Mesendoderm (in vitro differentiated cells): ENCODE measurements around the gene BTBD1.
"Not testable (repeated sequence)": the region's sequence is repeated elsewhere in the genome, so short reads cannot be mapped to it uniquely, and the experiment has no call there.

Experiments
- DNase-seq: peaks from one replicate; pipeline ENCODE4 v3.0.0; 2013
- H2AK5ac ChIP-seq: 2 replicates; pipeline ENCODE4 v1.6.1; 2013; ENCODE audit warnings: low read length, inconsistent platforms
- H2BK120ac ChIP-seq: 2 replicates; pipeline ENCODE4 v1.6.1; 2013; ENCODE audit warnings: low read depth, mild to moderate bottlenecking, low read length, moderate library complexity, mixed read lengths
- H2BK15ac ChIP-seq: replicated peaks from 2 replicates; pipeline ENCODE4 v1.6.1; 2013; ENCODE audit warnings: low read depth, mild to moderate bottlenecking, moderate library complexity
- H2BK5ac ChIP-seq: 2 replicates; pipeline ENCODE4 v1.6.1; 2013; ENCODE audit warnings: low read length, inconsistent platforms
- H3K18ac ChIP-seq: 2 replicates; pipeline ENCODE4 v1.6.1; 2013; ENCODE audit warnings: mild to moderate bottlenecking, low read length, mixed read lengths
- H3K23ac ChIP-seq: one replicate; pipeline ENCODE4 v1.6.1; 2013; ENCODE audit warnings: low read length
- H3K27ac ChIP-seq: 2 replicates; pipeline ENCODE4 v1.5.1; 2013; ENCODE audit warnings: low read depth, mild to moderate bottlenecking, inconsistent platforms, low read length, moderate library complexity
- H3K27me3 ChIP-seq: 2 replicates; pipeline ENCODE4 v1.6.1; 2013; ENCODE audit warnings: low read length, control low read depth, mild to moderate bottlenecking, inconsistent platforms; ENCODE audit not compliant: insufficient read depth, poor library complexity
- H3K36me3 ChIP-seq: 2 replicates; pipeline ENCODE4 v1.6.1; 2013; ENCODE audit warnings: low read length, inconsistent platforms; ENCODE audit not compliant: control insufficient read depth, insufficient read depth
- H3K4ac ChIP-seq: one replicate; pipeline ENCODE4 v1.6.1; 2013; ENCODE audit warnings: low read depth, mild to moderate bottlenecking, low read length, moderate library complexity
- H3K4me1 ChIP-seq: 2 replicates; pipeline ENCODE4 v1.6.1; 2013; ENCODE audit warnings: low read depth, low read length, inconsistent platforms; ENCODE audit not compliant: control insufficient read depth
- H3K4me2 ChIP-seq: 2 replicates; pipeline ENCODE4 v1.6.1; 2013; ENCODE audit warnings: low read length
- H3K4me3 ChIP-seq: 2 replicates; pipeline ENCODE4 v1.5.1; 2013; ENCODE audit warnings: mild to moderate bottlenecking, low read length
- H3K56ac ChIP-seq: one replicate; pipeline ENCODE4 v1.6.1; 2013; ENCODE audit warnings: low read length
- H3K79me1 ChIP-seq: 2 replicates; pipeline ENCODE4 v1.6.1; 2013; ENCODE audit warnings: low read length, inconsistent platforms
- H3K79me2 ChIP-seq: 2 replicates; pipeline ENCODE4 v1.6.1; 2013; ENCODE audit warnings: mild to moderate bottlenecking, low read length; ENCODE audit not compliant: control insufficient read depth, insufficient read depth
- H3K9ac ChIP-seq: 2 replicates; pipeline ENCODE4 v1.6.1; 2013; ENCODE audit warnings: low read length, inconsistent platforms
- H4K5ac ChIP-seq: one replicate; pipeline ENCODE4 v1.6.1; 2013; ENCODE audit warnings: low read length
- H4K8ac ChIP-seq: one replicate; pipeline ENCODE4 v1.6.1; 2013; ENCODE audit warnings: low read depth, mild to moderate bottlenecking, control low read depth, low read length, moderate library complexity
- WGBS: extraction: QIAGEN DNeasy Blood & Tissue Kit; methylation state at CpG from one replicate; pipeline ENCODE4 v1.1.7; 2013; ENCODE audit warnings: low lambda C conversion rate, missing lambda C conversion rate; ENCODE audit not compliant: insufficient coverage; ENCODE audit errors: extremely low coverage; 5-methylcytosine and 5-hydroxymethylcytosine counted together

BTBD1 gene

DNA sequence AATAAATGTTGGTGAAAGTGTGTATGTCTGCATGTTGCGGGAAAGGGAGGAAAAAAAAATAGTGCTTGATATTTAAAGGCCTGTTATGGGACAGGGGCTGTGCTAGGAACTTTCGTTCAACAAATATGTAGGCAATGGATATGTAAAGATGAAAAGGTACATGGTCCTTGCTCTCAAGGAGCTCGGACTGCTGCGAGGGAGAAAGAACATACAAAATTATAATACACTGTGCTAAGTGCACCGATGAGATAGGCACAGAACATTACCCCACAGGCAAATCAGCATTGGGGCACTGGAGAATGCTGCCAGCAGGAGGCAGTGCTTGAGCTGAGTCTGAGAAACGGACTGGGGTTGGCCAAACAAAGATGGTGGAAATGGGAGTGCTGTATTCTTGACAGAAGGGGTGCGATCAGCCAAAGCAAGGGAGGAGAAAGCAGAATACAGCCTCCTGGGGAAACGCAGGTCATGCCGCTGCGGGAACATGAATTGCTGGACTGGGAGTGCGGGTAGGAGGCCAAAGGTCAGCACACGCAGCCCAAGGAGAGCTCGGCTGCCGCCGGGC lies 56.3 kb downstream of the BTBD1 start:
- Histone ChIP-seq H3K4me2 (peak overlapping the region; percentile 51), H3K23ac (no peak overlapping the region), H2BK5ac (no peak overlapping the region), H3K56ac (peak overlapping the region; percentile 91), H3K9ac (peak overlapping the region; percentile 89), H3K27ac (peak overlapping the region; percentile 38), H4K5ac (no peak overlapping the region), H3K79me1 (peaks cover 5% of the 10 kb centered on the region), H3K79me2 (peaks cover 2% of the 10 kb centered on the region), H3K4ac (peak overlapping the region; percentile 22), H2AK5ac (no peak overlapping the region), H3K18ac (no peak overlapping the region), H4K8ac (peak overlapping the region; percentile 8), H3K27me3 (no peaks in the 10 kb centered on the region), H2BK120ac (no peak overlapping the region), H3K4me3 (peak overlapping the region; percentile 90), H3K4me1 (peaks cover 3% of the 10 kb centered on the region), H3K36me3 (no peaks in the 10 kb centered on the region), H2BK15ac (no peak overlapping the region)
- WGBS: no CpG with 5 or more reads among the region's 15 CpGs
- peak; percentile 87 for DNase-seq

DNA sequence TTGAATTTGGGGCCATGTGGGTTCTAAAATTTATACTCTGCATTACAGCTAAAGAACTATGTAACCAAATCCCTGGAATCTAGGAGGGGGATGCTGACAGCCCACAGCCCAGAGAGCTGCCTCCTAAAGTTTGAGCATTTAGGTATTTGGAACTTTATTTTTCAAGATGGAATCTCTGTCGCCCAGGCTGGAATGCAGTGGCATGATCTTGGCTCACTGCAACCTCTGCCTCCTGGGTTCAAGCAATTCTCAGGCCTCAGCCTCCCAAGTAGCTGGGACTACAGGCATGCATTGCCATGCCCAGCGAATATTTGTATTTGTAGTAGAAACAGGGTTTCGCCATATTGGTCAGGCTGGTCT lies 66.4 kb downstream of the BTBD1 start:
- not testable (repeated sequence) for H3K27me3 ChIP-seq, H2BK120ac ChIP-seq, H4K5ac ChIP-seq, H3K56ac ChIP-seq, H3K4me1 ChIP-seq, H3K27ac ChIP-seq, H2BK15ac ChIP-seq, H4K8ac ChIP-seq, H3K4ac ChIP-seq, H3K36me3 ChIP-seq, H3K79me2 ChIP-seq, H3K4me2 ChIP-seq, H3K79me1 ChIP-seq, H3K18ac ChIP-seq, H2BK5ac ChIP-seq, DNase-seq, H3K9ac ChIP-seq, H2AK5ac ChIP-seq, H3K4me3 ChIP-seq, H3K23ac ChIP-seq
- no CpG with 5 or more reads among the region's 3 CpGs for WGBS

DNA sequence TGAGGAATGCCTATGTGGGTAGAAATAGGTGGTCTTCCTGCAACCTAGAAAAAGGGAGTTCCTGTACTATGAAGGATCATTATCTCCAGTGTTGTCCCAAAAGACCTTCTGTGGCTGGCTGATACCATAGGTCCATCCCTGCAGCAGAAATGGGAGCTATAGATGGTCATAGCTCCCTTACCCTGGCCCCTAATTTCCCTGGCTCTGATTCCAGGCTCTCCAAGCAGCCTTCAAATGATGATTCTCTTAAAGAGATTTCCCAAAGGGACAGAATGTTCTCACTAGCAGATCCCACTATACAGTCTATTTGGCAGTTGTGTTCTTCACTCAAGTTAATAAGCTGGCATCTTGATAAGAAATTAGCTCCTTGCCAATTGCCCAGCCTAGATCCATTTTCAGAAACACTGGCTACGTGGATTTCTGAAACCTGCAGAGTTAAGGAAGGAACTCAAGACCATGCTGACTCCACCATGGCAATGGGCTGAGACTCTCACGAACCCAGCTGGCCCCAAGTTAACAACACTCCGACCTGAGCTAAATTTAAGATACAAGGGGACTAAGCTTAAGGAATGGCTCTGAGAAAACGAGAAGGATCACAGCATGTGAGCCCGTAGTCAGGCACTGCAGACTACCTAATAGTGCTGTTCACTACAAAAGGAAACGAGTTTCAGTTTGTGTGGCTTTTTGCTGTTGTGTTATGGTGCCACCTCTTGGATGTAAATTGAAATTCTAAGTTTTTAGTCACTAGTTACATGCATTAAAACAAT lies 67.0 kb downstream of the BTBD1 start:
- H3K4me2 ChIP-seq: no peak overlapping the region
- no peak overlapping the region for H3K18ac ChIP-seq
- no peak overlapping the region for H3K4ac ChIP-seq
- no peak overlapping the region for H2AK5ac ChIP-seq
- no peaks in the 10 kb centered on the region for H3K27me3 ChIP-seq
- no peak overlapping the region for H2BK5ac ChIP-seq
- no peaks in the 10 kb centered on the region for H3K79me1 ChIP-seq
- H3K79me2 ChIP-seq: no peaks in the 10 kb centered on the region
- no peak overlapping the region for H4K8ac ChIP-seq
- DNase-seq: peak; percentile 71
- H2BK120ac ChIP-seq: no peak overlapping the region
- no peak overlapping the region for H3K27ac ChIP-seq
- no peak overlapping the region for H3K9ac ChIP-seq
- no peaks in the 10 kb centered on the region for H3K4me1 ChIP-seq
- no peak overlapping the region for H3K56ac ChIP-seq
- WGBS: no CpG with 5 or more reads among the region's 6 CpGs
- H3K36me3 ChIP-seq: no peaks in the 10 kb centered on the region
- H3K4me3 ChIP-seq: no peak overlapping the region
- H3K23ac ChIP-seq: no peak overlapping the region
- no peak overlapping the region for H2BK15ac ChIP-seq
- no peak overlapping the region for H4K5ac ChIP-seq

DNA sequence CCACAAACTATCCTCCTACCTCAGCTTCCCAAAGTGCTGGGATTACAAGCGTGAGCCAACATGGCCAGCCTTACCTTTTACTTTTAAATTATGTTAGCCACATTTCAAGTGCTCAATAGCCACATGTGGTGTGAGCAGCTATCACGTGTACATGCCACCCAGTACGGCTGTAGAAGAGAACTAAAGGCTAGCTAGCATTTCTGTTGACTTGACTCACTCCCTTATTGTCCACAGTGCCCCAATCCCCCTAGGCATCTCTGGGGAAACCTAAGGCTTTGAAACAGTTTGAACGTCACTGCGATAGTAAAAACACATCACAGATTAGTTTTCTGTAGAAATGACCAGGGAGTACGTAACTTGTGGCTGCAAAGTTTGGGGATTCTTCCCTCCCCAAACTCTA lies 67.6 kb downstream of the BTBD1 start:
- no CpG with 5 or more reads among the region's 6 CpGs for WGBS

GRCh38 chr15:82995938-82996337 lies 71.1 kb downstream of the BTBD1 start:
- Histone ChIP-seq H3K79me1 (no peaks in the 10 kb centered on the region), H3K4me1 (no peaks in the 10 kb centered on the region), H3K4ac (no peak overlapping the region), H3K9ac (no peak overlapping the region), H4K8ac (no peak overlapping the region), H3K27ac (no peak overlapping the region), H2BK120ac (no peak overlapping the region), H3K23ac (no peak overlapping the region), H2BK5ac (no peak overlapping the region), H2BK15ac (no peak overlapping the region), H3K18ac (no peak overlapping the region), H3K4me3 (no peak overlapping the region), H3K27me3 (no peaks in the 10 kb centered on the region), H3K36me3 (no peaks in the 10 kb centered on the region), H3K4me2 (no peak overlapping the region), H3K56ac (no peak overlapping the region), H4K5ac (no peak overlapping the region), H2AK5ac (no peak overlapping the region), H3K79me2 (no peaks in the 10 kb centered on the region)
- no CpG with 5 or more reads among the region's 3 CpGs for whole genome bisulfite sequencing
- DNase-seq: peak; percentile 38

More for the DNA sequence above, 67.6 kb downstream of the BTBD1 start:
- Histone ChIP-seq H3K79me1 (no peaks in the 10 kb centered on the region), H3K4me1 (no peaks in the 10 kb centered on the region), H3K27me3 (no peaks in the 10 kb centered on the region), H3K4ac (no peak overlapping the region), H4K8ac (no peak overlapping the region), H3K36me3 (no peaks in the 10 kb centered on the region), H3K79me2 (no peaks in the 10 kb centered on the region), H3K56ac (no peak overlapping the region), H2BK120ac (no peak overlapping the region), H3K9ac (no peak overlapping the region), H4K5ac (no peak overlapping the region), H3K4me2 (no peak overlapping the region), H2BK15ac (no peak overlapping the region), H3K27ac (no peak overlapping the region), H2AK5ac (no peak overlapping the region), H2BK5ac (no peak overlapping the region), H3K4me3 (no peak overlapping the region), H3K18ac (no peak overlapping the region), H3K23ac (no peak overlapping the region)
- no peak for DNase-seq

DNA sequence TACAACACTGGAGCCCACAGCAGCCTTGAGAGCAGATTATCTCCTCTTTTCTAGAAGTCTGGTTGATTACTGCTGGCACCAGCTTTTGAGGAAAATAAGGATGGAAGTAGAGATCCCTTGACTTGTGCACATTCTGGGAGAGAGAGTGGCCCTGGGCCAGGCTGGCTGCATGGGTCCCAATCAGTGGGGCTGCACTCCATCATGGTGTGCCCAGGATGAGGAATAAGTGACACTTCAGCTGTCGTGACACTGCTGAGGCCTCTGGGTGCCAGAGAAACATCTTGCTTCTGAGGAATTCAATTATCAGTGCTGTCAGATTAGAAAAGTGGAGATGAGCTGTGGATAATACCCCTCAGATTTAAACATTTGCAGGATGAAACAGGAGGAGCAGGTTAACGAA lies 72.0 kb downstream of the BTBD1 start:
- H3K4me1 ChIP-seq: no peaks in the 10 kb centered on the region
- no peaks in the 10 kb centered on the region for H3K27me3 ChIP-seq
- no peak overlapping the region for H2BK5ac ChIP-seq
- H3K36me3 ChIP-seq: no peaks in the 10 kb centered on the region
- no peak overlapping the region for H2AK5ac ChIP-seq
- H3K4ac ChIP-seq: no peak overlapping the region
- H4K5ac ChIP-seq: no peak overlapping the region
- H2BK120ac ChIP-seq: no peak overlapping the region
- no peak overlapping the region for H3K56ac ChIP-seq
- no peak overlapping the region for H3K18ac ChIP-seq
- no peak overlapping the region for H3K9ac ChIP-seq
- no peak overlapping the region for H3K27ac ChIP-seq
- no peaks in the 10 kb centered on the region for H3K79me2 ChIP-seq
- H2BK15ac ChIP-seq: no peak overlapping the region
- no peak overlapping the region for H4K8ac ChIP-seq
- no peaks in the 10 kb centered on the region for H3K79me1 ChIP-seq
- no peak overlapping the region for H3K23ac ChIP-seq
- DNase-seq: no peak
- H3K4me2 ChIP-seq: no peak overlapping the region
- no peak overlapping the region for H3K4me3 ChIP-seq
- no CpG with 5 or more reads among the region's 2 CpGs for WGBS
